DMS53 (cell line): ENCODE data around the gene NRP2.
A peak's percentile ranks its signal among the peaks of the same experiment; 100 is the strongest.

Source experiments
- DNase-seq: peaks from one replicate; lab custom pipeline; 2025; lab: John Stamatoyannopoulos, UW

Gene NRP2

DNA sequence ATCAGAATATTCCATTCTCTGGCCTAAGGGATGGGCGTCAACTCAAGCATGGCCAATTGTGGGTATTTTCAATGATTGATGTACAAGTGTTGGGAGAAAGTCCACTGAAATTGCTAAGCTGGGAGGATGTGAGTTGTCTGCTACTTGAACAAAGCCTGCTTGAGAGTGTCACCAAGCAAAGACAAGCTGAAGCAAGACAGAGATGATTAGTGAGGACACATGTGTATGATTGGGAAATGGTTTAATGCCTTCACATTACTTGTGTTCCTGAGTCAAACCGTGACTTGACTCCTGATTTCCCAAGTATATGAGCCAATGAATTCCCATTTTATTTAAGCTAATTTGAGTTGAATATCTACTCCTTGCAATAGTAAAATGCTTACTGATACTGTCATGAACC, 23.7 kb upstream of the NRP2 start:
- DNase-seq = no peak

DNA sequence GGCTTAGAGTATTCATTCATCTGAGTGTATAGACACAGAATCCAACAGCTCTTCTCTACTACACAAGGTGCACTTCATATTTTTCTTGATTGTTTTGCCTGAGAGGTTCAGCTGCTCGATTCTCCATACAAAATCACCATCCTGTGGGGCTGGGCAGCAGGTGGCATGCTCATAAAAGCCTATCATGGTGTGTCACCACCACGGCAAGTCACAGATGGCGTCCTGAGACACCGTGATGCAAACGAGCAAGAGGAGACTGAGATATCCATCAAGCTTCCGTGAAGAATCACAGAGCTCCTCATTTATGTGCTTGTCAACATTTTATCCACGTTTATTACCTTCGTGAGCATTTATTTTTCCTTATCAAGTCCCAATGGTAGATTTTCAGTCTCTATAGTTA, 22.4 kb upstream of the NRP2 start:
- DNase-seq = peak; percentile 75

DNA sequence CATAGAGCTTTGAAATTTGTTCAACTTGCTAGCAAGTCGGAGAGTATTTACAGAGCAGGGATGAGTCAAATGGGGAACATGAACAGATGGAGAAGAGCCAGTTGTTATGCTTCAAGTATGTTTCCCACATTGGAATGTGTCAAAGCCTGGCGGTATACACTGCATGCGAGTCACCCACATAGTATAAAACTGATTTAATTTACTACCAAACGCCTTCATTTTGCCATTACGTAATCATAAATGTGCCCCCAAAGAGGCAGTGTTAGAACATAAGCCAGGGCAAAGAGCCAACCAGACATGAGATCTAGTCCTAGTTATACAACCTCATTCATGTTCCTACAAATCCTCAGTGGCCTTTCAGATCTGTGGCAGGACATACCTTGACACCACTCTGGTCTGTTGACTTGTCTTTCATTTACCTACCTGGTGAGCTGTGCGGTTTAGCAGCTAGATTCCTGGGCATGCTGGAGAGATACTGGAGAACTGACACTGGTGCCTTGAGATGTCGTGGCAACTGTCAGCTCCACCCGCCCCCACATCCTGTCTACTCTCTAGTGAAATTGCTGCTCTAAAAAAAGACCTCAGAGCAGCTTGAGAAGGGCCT, 21.7 kb upstream of the NRP2 start:
- DNase-seq = peak; percentile 60

DNA sequence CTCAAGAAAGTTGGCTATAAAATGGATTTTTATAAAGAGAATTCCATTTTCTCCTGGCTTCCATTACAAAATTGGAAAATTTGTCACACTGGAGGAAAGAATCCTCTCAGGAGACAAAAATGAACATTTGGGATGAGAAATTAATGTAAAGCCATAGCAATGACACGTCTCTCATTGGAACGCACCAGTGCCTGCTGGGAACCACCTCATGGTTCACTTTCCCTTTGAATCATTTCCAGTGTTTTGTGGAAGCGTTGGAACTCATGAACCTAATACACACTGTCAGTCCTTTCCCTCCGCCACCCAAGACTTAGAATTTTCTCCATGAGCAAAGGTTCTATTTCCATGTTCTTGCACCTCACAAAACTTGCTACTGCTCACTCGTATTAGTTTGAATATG, 21.0 kb upstream of the NRP2 start:
- DNase-seq = no peak

GRCh38 chr2:205662206-205662965, 19.9 kb upstream of the NRP2 start:
- no peak for DNase-seq

GRCh38 chr2:205665791-205666190, 16.5 kb upstream of the NRP2 start:
- peak; percentile 28 for DNase-seq

GRCh38 chr2:205670292-205670691, 12.0 kb upstream of the NRP2 start:
- DNase-seq = no peak

GRCh38 chr2:205673312-205673711, 9.0 kb upstream of the NRP2 start:
- DNase-seq = no peak

DNA sequence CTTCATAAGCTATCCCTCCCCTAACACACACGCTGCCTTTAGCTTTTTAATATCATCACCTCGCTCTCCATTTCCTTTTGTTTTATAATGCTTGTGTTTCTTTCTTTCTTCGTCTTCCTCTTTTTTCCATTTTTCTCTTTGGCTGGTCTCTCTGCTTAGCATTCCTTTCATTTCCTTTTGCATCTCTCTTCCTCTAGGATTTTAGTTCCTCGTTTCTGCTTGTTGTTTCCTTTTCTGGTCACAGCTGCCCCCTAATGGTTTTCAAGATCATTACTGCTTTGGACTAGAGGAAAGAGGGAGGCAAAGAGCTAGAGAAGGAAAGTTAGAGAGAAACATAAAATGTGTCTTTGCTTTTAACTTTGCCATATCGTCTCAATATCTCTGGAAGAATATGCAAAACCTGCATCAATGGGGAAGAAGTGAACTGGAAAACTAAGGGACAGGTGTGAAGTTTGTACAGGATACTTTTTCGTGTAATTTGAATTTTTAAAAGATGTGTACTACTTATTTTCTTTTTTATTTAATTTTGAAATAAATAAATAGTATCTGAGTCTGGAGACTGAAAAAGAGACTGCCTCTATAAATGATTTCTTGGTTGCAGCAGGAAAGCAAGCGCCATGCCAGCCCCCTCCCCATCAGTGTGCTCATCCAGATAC, 6.3 kb upstream of the NRP2 start:
- DNase-seq = peak; percentile 85

GRCh38 chr2:205678541-205679142, 3.7 kb upstream of the NRP2 start:
- no peak for DNase-seq

GRCh38 chr2:205679410-205680009, 2.8 kb upstream of the NRP2 start:
- peak; percentile 50 for DNase-seq

GRCh38 chr2:205680067-205680466, 2.2 kb upstream of the NRP2 start:
- peak; percentile 95 for DNase-seq

GRCh38 chr2:205680903-205681302, 1.4 kb upstream of the NRP2 start:
- peak; percentile 19 for DNase-seq

DNA sequence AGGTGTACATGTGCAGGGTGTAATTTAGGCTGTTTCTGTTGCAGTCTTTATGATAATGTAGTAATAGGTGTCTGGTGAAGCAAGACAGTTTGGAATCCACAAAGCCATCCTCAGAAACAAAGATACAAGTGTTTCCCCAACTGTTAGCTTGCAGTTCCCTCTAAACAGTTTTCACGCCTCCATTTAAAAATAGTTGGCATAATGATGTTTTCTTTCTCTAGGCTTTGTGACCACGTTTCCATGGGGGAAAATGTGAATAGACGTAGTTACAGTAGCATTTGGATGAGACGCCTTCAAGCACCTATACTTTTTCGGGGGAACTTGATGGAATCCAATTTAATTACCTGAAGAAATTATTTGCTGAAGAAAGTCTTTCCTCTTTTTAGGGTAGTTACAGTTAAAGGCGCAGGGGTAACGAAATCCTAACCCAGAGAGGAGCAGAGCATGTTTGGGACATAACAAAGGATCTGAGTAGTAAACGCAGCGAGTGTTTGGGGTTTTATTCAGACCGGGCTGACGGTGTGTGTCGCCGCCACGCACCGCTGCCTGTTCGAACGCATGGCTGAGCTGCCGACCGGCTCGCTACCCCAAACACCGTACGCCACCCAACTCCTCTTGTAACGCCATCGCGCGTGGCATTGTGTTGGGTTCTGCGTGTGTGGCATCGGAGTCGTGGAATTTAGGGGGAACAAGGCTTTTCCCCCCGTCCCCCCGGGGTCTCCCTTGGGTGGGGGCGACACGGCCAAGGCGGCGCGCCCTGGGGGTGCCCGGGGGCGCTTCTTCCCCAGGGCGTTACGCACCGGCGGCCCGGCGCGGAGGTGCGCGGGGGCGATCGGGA, 681 bp upstream of the NRP2 start:
- DNase-seq = peak; percentile 74

DNA sequence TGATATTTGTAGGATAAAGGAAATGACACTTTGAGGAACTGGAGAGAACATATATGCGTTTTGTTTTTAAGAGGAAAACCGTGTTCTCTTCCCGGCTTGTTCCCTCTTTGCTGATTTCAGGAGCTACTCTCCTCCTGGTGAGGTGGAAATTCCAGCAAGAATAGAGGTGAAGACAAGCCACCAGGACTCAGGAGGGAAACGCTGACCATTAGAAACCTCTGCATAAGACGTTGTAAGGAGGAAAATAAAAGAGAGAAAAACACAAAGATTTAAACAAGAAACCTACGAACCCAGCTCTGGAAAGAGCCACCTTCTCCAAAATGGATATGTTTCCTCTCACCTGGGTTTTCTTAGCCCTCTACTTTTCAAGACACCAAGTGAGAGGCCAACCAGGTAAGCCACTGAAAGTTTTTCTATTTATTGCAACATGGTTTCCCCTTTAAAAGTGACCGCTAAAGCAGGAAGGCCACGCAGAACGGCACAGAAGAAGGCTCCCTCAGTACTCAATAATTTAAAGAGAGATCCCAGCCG, 735 bp downstream of the NRP2 start:
- peak; percentile 66 for DNase-seq

DNA sequence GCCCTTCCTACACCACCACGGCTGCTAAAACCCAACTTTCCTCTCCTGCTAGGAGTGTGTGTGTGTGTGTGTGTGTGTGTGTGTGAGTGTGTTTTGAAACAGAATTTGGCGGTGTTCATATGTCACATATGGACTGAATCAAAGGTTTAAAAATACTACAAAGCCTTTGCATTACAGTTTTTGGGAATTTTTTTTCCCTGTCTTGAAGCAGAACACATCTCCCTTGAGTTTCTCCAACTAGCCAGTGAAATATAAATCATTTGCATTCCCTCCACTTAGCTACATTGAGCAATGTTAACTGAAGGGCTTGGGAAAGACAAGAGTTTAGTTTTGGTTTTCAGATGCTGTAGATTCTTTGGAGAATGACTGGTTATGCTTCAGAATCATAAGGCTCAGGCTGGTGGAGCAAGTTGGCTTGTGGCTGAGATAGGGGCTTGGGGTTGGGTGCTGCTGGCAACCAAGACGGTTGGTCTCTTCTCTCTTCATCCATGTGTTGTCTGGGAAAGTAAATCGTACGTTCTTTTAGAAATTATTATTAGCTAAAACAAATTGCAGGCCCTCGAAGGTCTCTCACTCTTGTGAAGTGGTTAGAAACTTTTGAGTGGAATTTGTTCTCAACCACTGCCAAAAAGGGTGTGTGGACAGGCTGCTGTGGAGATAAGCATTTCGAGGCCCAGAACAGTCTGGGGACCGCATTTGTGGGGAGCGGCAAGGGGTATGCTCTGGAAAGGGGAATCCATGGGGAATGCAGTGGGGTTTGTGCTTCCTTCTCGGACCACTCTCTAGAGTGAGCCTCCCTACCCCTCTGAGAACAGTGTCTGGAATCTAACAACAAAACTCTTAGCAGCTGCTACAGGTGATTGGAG, 1.4 kb downstream of the NRP2 start:
- DNase-seq = peak; percentile 55

GRCh38 chr2:205684871-205685313, 2.6 kb downstream of the NRP2 start:
- DNase-seq = peak; percentile 85

GRCh38 chr2:205685314-205686055, 3.2 kb downstream of the NRP2 start:
- peak; percentile 84 for DNase-seq

DNA sequence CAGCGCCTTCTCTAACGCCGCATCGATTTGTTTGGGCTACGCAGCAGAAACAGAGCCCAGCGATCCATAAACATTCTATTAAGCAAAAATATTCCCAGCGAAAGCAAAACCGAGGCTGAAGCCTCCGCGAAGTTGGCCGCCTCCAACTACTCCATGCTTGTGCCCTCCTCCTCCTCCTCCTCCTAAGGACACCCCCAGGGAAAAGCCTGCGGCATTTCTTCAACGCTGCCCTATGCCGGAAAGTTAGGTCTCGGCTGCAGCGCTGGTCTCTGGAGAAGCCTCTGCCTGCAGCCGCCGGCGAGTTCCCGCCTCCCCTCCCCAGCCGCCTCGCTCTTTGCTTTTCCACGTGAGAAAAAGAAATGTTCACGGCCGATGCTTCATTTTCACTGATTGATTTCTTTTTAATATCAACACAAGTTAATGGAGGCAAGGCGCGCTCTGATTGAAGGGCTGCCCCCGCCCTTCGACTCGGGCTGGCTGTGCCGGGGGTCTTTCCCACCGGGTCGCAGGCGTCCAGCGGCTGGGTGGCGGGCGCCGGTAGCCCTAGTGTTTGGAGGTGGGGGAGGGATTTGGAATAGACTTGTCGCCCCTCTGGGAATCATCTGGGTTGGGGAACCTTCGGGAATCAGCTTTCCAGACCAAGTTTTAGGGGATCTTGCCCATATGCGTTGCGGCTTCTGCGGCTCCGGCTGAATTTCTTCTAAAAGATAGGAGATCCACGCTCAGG, 3.9 kb downstream of the NRP2 start:
- peak; percentile 66 for DNase-seq
